ENCODE results near the gene LRMDA.

DNA sequence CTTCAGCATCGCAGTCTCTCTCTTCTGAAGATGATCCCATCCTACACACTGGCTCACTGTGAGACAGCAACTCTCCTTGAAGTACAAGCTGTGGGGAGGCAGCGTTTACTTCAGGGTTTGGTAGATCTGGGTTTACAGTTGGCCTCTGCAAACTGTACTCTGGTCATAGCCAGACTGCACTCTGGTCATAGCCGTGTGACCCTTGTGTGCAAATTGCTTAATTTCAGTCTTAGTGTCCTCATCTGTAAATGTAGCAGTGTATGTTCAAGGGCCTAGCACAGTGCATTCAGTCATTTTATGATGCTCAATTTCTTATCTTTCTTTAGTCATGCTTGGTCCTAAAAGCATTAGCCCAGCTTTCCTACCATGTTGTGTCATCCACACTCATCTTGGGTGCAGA, 188.2 kb downstream of the LRMDA start:
- TF ChIP-seq, protein P1, sequence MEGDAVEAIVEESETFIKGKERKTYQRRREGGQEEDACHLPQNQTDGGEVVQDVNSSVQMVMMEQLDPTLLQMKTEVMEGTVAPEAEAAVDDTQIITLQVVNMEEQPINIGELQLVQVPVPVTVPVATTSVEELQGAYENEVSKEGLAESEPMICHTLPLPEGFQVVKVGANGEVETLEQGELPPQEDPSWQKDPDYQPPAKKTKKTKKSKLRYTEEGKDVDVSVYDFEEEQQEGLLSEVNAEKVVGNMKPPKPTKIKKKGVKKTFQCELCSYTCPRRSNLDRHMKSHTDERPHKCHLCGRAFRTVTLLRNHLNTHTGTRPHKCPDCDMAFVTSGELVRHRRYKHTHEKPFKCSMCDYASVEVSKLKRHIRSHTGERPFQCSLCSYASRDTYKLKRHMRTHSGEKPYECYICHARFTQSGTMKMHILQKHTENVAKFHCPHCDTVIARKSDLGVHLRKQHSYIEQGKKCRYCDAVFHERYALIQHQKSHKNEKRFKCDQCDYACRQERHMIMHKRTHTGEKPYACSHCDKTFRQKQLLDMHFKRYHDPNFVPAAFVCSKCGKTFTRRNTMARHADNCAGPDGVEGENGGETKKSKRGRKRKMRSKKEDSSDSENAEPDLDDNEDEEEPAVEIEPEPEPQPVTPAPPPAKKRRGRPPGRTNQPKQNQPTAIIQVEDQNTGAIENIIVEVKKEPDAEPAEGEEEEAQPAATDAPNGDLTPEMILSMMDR (IDR thresholded peaks at IDR 0.05): no peak
- TF ChIP-seq POLR2A (IDR thresholded peaks at IDR 0.05): no peak
